Midbrain (tissue), 1 donor: ENCODE data around the gene CXCL5.
"Not testable (repeated sequence)": the region's sequence is repeated elsewhere in the genome, so short reads cannot be mapped to it uniquely, and the experiment has no call there.

Experiments
- DNase-seq: peaks from one replicate; lab custom pipeline; 2025; lab: John Stamatoyannopoulos, UW

CXCL5 gene

DNA sequence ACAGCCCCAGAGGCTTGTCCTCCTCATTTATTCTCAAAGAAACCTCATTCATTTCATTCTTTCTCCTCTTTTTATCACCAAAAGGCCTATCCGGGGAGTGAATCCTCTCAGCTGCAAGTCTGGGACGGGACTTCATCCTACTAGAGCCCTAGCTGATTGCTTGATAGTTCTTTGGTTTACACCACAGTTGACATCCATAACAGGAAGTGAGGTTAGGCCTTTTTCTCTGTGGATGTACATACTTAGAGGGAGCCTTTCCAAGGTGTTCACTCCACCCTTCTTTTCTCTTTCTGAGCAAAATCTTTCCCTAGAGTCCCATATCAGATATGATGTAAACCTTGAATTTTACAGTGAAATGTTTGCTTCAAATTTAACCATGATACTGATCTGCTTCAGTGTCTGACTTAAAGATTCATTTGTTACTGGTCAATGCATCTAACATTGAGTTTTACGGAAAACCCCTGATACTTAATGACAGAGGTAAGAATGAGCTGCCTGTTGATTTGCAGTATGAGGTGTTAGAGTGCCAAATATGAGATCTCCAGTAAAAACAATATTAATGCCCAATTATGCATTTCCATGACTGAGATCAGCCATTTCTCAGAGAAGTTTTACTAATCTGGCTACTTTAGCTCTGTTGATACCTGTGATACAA is 16.8 kb upstream of the CXCL5 start:
- no peak for DNase-seq

GRCh38 chr4:74014332-74014731 is 15.9 kb upstream of the CXCL5 start:
- DNase-seq, result no peak

DNA sequence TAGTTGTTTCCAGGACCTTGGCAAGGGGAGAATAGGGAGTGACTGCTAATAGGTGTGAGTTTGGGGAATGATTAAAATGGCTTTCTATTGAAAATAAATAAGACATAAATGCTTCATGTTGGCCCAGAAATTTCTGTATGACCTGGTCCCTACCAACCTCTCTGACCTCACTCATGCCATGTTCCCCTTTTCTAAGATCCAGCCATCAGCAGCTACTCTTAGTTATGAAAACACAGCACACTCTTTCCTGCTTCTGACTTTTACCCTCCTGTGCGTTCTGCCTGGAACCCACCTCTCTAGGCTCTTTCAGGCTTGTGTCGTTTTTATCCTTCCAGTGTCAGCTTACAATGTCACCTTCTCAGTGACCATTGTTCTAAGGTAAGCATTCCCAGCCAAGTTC is 14.8 kb upstream of the CXCL5 start:
- no peak for DNase-seq

DNA sequence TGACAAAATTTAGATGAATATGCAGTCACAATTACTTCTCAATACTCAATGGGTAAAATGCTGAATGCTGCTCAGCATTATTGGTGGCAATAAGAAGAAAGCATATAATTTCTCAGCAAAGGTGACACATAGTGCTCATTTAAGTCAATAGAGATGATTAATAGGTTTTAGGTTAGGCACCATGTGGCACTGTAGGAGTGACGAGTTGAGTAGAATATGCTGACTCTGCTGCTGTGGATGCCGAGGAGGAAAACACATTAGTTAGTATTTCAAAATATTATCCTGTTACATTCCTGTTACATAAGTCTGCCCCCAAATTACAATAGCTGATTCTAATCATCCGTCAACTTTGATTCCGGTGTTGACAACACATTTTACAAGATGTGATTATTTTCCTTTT is 13.7 kb upstream of the CXCL5 start:
- DNase-seq, result no peak

DNA sequence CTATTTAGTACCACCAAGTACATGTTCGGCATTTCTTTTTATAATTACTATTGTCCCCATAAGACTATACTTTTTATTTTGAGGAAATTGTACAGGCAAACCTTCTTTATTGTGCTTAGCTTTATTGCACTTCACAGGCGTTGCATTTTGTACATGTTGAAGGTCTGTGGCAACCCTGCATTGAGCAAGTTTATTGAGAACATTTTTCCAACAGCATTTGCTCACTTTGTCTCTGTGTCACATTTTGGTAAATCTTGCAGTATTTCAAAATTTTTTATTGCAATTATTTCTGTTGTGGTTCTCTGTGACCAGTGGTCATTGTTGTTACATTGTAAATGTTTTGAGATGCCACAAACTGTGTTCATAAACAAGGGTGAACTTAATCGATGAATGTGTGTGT is 10.8 kb upstream of the CXCL5 start:
- DNase-seq, result no peak

DNA sequence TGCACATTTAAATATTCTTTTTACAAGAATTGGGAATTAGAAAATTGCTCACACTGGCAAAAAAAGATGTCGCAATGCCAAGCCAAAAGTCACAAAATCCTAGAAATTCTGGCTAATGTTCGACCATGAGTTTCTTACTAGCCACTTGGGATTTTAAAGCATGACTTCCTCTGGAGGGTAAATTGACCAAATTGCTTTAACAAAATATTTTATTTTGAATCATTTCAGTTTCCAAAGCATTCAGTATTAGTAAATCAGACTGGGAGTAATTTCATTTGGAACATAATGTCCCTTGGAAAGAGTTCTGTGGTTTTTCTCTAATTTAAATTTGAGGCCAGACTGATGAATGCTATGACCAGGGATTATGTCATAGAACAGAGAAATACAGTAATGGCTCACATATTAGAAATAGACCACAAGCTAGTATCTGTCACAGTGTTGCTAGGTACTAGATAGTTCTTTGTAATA is 7.6 kb upstream of the CXCL5 start:
- no peak for DNase-seq

DNA sequence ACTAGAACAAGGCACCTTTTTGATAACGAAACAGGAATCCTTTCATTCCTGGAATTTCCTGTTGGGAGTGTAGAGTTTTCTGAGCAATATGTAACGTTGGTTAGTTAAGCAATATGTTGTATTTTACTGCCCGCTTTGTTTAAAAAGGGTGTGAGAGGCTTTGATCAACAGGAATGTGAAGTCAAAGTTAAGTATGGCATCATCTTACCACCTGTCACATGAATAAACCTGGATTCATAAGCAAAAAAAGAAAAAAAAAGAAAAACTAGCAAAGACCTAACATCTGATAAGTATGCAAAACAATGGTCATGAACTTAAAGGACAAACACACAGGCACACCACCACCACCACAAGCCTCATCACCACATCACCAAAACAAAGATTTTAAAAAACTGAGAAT is 7.1 kb upstream of the CXCL5 start:
- no peak for DNase-seq

DNA sequence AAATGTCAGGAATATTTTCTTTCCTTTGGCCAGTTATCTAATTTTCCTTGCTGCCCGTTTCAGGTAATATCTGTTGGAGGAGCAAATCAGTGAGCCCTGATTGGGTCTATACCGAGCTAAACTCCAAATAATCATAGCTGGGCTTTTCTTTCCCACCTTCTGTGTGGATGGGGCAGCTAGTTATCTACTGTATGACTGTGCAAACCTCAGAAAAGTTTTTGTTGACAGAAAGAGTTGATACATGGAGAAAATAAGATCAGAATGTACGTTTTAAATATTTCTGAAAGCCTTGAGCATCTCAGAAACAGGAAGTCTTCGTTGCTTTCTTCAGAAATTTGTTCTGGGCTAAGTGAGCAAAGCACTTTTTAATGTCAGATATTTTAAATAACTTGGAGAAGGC is 6.2 kb upstream of the CXCL5 start:
- no peak for DNase-seq

DNA sequence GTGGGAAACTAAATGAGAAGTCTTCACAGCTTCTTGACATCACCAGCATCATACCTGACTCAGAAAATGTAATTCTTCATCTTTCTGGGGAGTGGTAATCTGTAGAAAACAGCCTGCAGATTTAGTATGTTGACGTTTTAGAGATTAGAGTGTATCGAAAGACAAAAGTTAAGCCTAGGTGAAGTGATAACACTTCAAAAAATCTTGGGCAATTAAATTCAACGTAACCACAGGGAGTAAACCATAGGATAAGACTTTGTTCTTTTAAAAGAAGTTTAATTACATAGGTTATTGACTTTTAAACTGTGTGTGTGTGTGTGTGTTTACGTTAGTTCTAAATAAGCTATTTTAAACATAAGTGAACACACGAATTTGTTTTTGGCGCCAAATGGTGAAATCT is 1.8 kb upstream of the CXCL5 start:
- no peak for DNase-seq

DNA sequence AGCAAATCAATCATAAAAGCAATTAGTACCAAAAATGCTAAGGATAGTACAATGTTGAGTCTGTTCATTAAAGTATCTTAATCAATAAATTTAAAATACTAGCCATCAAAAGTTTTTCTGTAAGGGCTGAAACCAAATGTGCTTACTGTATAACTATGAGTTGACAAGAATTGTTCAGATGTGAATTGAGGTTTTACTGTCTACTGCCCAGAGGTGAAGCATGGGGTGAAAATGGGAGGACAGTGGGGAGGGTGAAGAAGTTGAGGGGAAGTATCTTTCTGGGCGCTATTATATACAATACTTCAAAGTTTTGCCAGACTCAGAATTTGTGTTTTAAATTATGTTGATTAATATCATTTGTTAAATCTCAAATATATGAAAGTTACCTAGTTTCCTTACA is 6.4 kb downstream of the CXCL5 start:
- no peak for DNase-seq

- DNase-seq, result no peak
These were observed 6.8 kb downstream of the CXCL5 start for GRCh38 chr4:73991742-73992000.

DNA sequence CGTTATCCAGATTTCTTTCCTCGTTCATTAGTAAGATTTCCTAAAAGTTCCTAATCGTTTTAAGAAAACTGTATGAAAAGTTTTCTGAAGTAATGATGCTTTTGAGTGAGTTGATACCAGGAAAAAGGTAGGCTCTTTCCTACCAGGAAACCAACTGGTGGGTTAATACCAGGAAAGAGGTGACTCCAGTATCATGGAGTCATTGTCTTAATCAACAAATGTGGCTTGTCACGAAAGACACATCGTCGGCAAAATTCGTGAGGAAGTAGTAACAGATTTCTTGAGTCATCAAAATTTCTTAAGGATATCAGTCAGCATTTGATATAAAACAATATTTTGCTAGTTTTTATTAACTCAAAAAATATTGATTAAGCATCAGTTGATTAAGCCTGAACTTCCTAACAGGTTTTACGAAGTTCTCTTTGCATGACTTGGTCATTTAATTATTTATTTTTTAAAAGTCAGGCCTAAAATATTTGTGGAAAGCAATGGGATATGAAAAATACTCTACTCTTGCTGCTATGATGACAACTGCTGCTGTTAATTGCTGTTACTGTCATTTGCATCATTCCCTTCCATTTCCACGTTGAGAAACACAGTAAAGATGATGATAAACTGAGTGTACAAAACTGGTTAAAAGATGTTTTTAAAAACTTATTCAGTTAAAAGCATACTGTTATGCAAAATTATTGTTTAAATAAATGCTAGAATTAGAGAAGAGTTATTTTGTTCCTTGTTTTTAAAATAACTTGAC is 7.3 kb downstream of the CXCL5 start:
- DNase-seq, result no peak

- no peak for DNase-seq
These were observed 8.5 kb downstream of the CXCL5 start for GRCh38 chr4:73989928-73990327.

- DNase-seq, result no peak
These were observed 9.4 kb downstream of the CXCL5 start for GRCh38 chr4:73989031-73989430.

GRCh38 chr4:73988061-73988460 is 10.4 kb downstream of the CXCL5 start, which contains the start of gene PPBP:
Gene PPBP (minus strand): TSS chr4:73988190. CDS start chr4:73988103, 87 bp downstream.
- no peak for DNase-seq

DNA sequence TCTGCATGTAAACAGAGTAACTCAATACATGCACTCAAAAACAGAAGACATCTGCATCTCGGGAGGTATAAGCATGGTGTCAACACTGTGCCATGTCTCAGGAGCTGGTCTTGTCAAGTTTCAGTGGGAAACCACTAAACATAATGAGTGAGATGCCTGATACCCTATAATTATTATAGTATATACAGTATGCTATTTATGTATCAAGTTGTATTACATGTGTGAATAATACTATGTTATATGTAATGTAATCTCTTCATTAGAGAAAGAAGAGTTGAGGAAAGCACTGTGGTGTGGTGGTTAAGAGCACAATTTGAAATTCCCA is 13.0 kb downstream of the CXCL5 start:
- no peak for DNase-seq

- no peak for DNase-seq
These were observed 13.5 kb downstream of the CXCL5 start for GRCh38 chr4:73984736-73985527.

DNA sequence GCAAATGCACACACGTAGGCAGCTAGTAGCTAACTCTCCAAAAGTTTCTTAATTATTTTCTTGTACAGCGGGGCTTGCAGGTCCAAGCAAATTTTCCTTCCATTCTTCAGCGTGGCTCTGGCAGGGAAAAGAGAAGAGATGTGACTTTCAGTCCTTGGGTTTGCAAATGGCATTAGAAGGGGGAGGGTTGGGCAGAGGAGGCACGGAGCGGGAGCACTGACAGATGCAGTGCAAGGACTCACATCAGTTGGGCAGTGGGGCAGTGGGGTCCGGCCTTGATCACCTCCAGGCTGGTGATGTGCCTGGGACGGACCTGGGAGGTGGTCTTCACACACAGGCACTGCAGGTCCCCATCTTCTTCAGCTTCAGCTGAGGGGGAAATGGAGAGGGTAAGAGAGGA is 17.3 kb downstream of the CXCL5 start:
- DNase-seq, result not testable (repeated sequence)

DNA sequence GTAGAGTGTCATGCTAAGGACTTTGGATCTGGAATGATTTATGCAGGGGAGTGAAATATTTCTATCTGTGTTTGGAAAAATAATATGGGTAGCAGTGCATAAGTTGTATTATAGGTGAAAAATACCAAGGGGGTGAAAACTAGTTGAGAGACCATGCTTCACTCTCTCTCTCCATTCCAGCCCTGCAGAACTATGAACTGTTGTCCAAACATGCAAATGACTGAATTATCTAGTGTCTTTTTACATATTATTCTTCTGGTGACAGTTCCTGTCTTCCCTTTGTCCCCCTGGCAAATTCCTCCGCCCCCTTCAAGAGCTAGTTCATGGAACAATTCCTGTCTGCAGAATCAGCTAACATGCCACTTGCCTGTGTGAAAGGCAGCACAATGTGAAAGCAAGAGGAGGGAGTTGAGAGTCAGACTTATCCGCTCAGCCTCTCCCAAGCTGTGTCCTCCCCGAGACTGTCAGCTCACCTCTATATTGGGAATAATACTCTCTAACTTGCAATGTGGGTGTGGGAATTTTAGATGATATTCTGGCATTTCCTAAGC is 19.0 kb downstream of the CXCL5 start:
- DNase-seq, result no peak

GRCh38 chr4:73978886-73979285 is 19.6 kb downstream of the CXCL5 start:
- DNase-seq, result no peak

DNA sequence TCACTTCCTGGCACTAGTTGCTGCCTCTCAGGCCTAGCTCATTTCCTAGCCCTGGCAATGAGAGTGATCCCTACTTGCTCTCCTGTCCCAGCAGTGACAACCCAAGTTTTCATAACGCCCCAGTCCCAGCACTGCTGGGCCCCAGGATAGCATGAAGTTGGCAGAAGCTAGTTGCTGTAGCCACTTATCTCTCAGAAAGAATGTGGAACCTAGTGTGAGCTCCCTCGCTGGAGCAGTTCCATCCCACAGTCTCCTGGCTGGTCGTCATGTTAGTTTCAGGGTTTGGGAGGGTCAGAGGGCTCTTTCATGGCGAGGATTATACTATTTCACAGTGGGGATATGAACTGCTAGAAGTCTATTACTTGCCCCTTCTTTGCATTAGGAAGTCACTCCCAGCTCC is 21.8 kb downstream of the CXCL5 start:
- no peak for DNase-seq

DNA sequence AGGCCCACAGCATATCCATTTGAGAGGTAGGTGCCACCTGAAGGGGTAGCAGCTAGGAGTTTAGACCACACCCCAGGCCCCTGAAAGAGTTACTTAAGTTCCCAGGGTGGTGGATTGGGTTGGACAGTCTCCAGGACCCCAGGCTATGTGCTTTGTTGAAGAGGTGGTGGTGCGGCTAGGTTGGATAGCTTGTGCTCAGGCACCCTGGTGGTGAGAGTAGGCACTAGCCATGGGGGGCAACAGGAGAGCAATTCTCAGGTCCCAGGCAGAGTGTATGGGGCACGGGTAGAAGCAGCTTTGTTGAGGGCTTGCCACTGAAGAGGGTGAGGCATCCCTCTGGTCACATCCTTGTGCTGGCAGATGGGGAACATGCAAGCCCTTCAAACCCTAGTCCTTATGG is 22.3 kb downstream of the CXCL5 start:
- DNase-seq, result no peak

GRCh38 chr4:73974352-73974751 is 24.1 kb downstream of the CXCL5 start:
- no peak for DNase-seq
